SK-N-SH (cell line): Measurements from ENCODE around the gene MUC22. TPM values are rescaled to one million over a fixed set of nuclear protein-coding genes. Genes with fewer than 3 reads are reported as not detected.

Source experiments
- CTCF ChIA-PET: fragments of 300-600, 350-600 bp; formaldehyde crosslinking; extraction: SDS; loops from one replicate; lab custom pipeline; 2021; lab: Yijun Ruan, JAX
- POLR2A ChIA-PET: fragments of 350-600 bp; sonication (Branson Sonifier 250); formaldehyde crosslinking; extraction: SDS; loops from one replicate; lab custom pipeline; 2020; ENCODE audit warnings: antibody characterized with exemption, inconsistent platforms; lab: Yijun Ruan, JAX
- DNase-seq: peaks from one replicate; pipeline ENCODE4 v3.0.0; 2012
- H2AFZ ChIP-seq: fragments of 200-600 bp; sonication (generic); 2 replicates; pipeline ENCODE4 v1.8.1; 2016; ENCODE audit warnings: antibody characterized with exemption, mild to moderate bottlenecking, low read depth
- H3F3A ChIP-seq: fragments of 200-600 bp; sonication (generic); replicated peaks from 2 replicates; pipeline ENCODE3; 2016; ENCODE audit warnings: antibody characterized with exemption, mild to moderate bottlenecking; ENCODE audit not compliant: insufficient read depth
- H3K27ac ChIP-seq, 2 experiments: fragments of 200-500 bp in 1 of 2; fragments of 200-600 bp in 1 of 2; sonication (Bioruptor generic) in 1 of 2; sonication (generic), shearing (Covaris generic) in 1 of 2; 2 replicates each; pipeline versions ENCODE4 v1.5.1 to v1.6.1; 2014 to 2016; ENCODE audit warnings: low read depth in 2 of 2, inconsistent platforms in 1 of 2, low read length in 1 of 2, mild to moderate bottlenecking in 1 of 2, mixed read lengths in 1 of 2
- H3K27me3 ChIP-seq: fragments of 200-600 bp; sonication (generic), shearing (Covaris generic); 2 replicates; pipeline ENCODE4 v1.6.1; 2016; ENCODE audit warnings: mixed run types; ENCODE audit not compliant: insufficient read depth
- H3K36me3 ChIP-seq, 2 experiments: fragments of 200-500 bp in 1 of 2; fragments of 200-600 bp in 1 of 2; sonication (Bioruptor generic) in 1 of 2; sonication (generic) in 1 of 2; replicated peaks in 1 of 2; 2 replicates each; pipeline versions ENCODE3 to v1.5.1; 2014 to 2016; ENCODE audit warnings: low read length in 1 of 2, mild to moderate bottlenecking in 1 of 2; ENCODE audit not compliant: insufficient read depth in 2 of 2, control insufficient read depth in 1 of 2
- H3K4me1 ChIP-seq, 2 experiments: fragments of 200-500 bp in 1 of 2; fragments of 200-600 bp in 1 of 2; sonication (Bioruptor generic) in 1 of 2; sonication (generic), shearing (Covaris generic) in 1 of 2; 2 replicates each; pipeline versions ENCODE4 v1.5.1 to v1.6.1; 2014 to 2016; ENCODE audit warnings: low read depth in 1 of 2, low read length in 1 of 2, mixed run types in 1 of 2; ENCODE audit not compliant: insufficient read depth in 2 of 2, control insufficient read depth in 1 of 2
- H3K4me2 ChIP-seq: fragments of 200-600 bp; sonication (generic), shearing (Covaris generic); 2 replicates; pipeline ENCODE4 v1.6.1; 2017; ENCODE audit warnings: mixed run types
- H3K4me3 ChIP-seq, 2 experiments: fragments of 200-500 bp in 1 of 2; fragments of 200-600 bp in 1 of 2; sonication (Bioruptor generic) in 1 of 2; sonication (generic), shearing (Covaris generic) in 1 of 2; 2 replicates each; pipeline versions ENCODE4 v1.5.1 to v1.8.1; 2014 to 2016; ENCODE audit warnings: low read depth in 2 of 2, inconsistent platforms in 1 of 2, low read length in 1 of 2, mild to moderate bottlenecking in 1 of 2, mixed read lengths in 1 of 2, moderate library complexity in 1 of 2
- H3K79me2 ChIP-seq: fragments of 200-600 bp; sonication (generic); 2 replicates; pipeline ENCODE4 v1.8.1; 2017; ENCODE audit warnings: mild to moderate bottlenecking; ENCODE audit not compliant: insufficient read depth
- H3K9ac ChIP-seq: fragments of 200-600 bp; sonication (generic); 2 replicates; pipeline ENCODE4 v1.6.1; 2017; ENCODE audit warnings: mixed run types
- H3K9me2 ChIP-seq: fragments of 200-600 bp; sonication (generic); 2 replicates; pipeline ENCODE4 v1.6.1; 2017; ENCODE audit warnings: mixed run types
- H3K9me3 ChIP-seq: fragments of 200-600 bp; sonication (generic); 2 replicates; pipeline ENCODE4 v1.6.1; 2017; ENCODE audit warnings: mixed run types, mild to moderate bottlenecking, moderate library complexity
- H4K20me1 ChIP-seq: fragments of 200-600 bp; sonication (generic); 2 replicates; pipeline ENCODE4 v1.6.1; 2017; ENCODE audit warnings: mild to moderate bottlenecking, mixed run types; ENCODE audit not compliant: insufficient read depth
- CHD2 ChIP-seq: fragments of 150-350 bp; IDR thresholded peaks from 2 replicates; pipeline ENCODE4 v1.6.1; 2018; ENCODE audit warnings: low read length; ENCODE audit not compliant: partially characterized antibody
- EP300 ChIP-seq, 2 experiments: IDR thresholded peaks; 2 replicates each; pipeline versions ENCODE4 v1.4.0 to v1.6.1; 2012; ENCODE audit warnings: borderline replicate concordance in 1 of 2, low read depth in 1 of 2, low read length in 1 of 2
- FOXJ3 ChIP-seq: sonication (generic); formaldehyde crosslinking; IDR thresholded peaks from 2 replicates; pipeline ENCODE4 v1.5.1; 2020; ENCODE audit warnings: mild to moderate bottlenecking, missing genetic modification reagents
- FOXM1 ChIP-seq: IDR thresholded peaks from 2 replicates; pipeline ENCODE4 v1.4.0; 2012; ENCODE audit warnings: low read depth, mild to moderate bottlenecking
- GATA2 ChIP-seq: sonication (generic); formaldehyde crosslinking; IDR thresholded peaks from 2 replicates; pipeline ENCODE4 v1.5.0; 2020; ENCODE audit warnings: mild to moderate bottlenecking, missing genetic modification reagents
- JUND ChIP-seq: IDR thresholded peaks from 2 replicates; pipeline ENCODE4 v1.4.0; 2012
- NFIC ChIP-seq: IDR thresholded peaks from 2 replicates; pipeline ENCODE4 v1.4.0; 2012; ENCODE audit warnings: borderline replicate concordance
- RXRA ChIP-seq: IDR thresholded peaks from 2 replicates; pipeline ENCODE4 v1.4.0; 2012; ENCODE audit warnings: low read depth, mild to moderate bottlenecking, borderline replicate concordance
- SIN3A ChIP-seq: IDR thresholded peaks from 2 replicates; pipeline ENCODE4 v1.6.1; 2012; ENCODE audit warnings: low read depth, mild to moderate bottlenecking, low read length, moderate library complexity, borderline replicate concordance
- TCF12 ChIP-seq: IDR thresholded peaks from 2 replicates; pipeline ENCODE4 v1.4.0; 2012
- TEAD4 ChIP-seq: IDR thresholded peaks from 2 replicates; pipeline ENCODE4 v1.4.0; 2012; ENCODE audit warnings: mild to moderate bottlenecking, borderline replicate concordance; ENCODE audit not compliant: insufficient read depth
- YY1 ChIP-seq: IDR thresholded peaks from 2 replicates; pipeline ENCODE4 v1.4.0; 2012; ENCODE audit warnings: low read depth, mild to moderate bottlenecking
- WGBS: methylation state at CpG from one replicate; pipeline ENCODE4 v1.1.6; 2017; ENCODE audit warnings: low lambda C conversion rate; 5-methylcytosine and 5-hydroxymethylcytosine counted together
- polyA plus RNA-seq, 3 experiments: library from polyadenylated mRNA; depleted of rRNA; stranded (reverse); fragments of >200 nt; gene quantifications; 2 replicates each; pipeline ENCODE4 v1.2.3, GENCODE V29; 2012
- TF ChIP-seq, protein P1 (sequence below): IDR thresholded peaks from 2 replicates; pipeline ENCODE4 v1.4.0; 2012; ENCODE audit warnings: low read depth, borderline replicate concordance
- TF ChIP-seq, protein P2 (sequence below): IDR thresholded peaks from 2 replicates; pipeline ENCODE4; 2012
- TF ChIP-seq, protein P3 (sequence below): fragments of 150-350 bp; IDR thresholded peaks from 2 replicates; pipeline ENCODE4 v1.6.1; 2017; ENCODE audit warnings: antibody characterized with exemption, low read length, low read depth, borderline replicate concordance
- TF ChIP-seq, protein P4 (sequence below): IDR thresholded peaks from 2 replicates; pipeline ENCODE4 v1.4.0; 2012; ENCODE audit warnings: low read depth
- TF ChIP-seq, protein P5 (sequence below): fragments of 150-350 bp; IDR thresholded peaks from 2 replicates; pipeline ENCODE4 v1.6.1; 2016; ENCODE audit warnings: mild to moderate bottlenecking, low read depth, low read length

Gene MUC22
- polyA plus RNA-seq, 1 of the 3 experiments (the other 2 are of a cell fraction): 0.12 TPM

DNA sequence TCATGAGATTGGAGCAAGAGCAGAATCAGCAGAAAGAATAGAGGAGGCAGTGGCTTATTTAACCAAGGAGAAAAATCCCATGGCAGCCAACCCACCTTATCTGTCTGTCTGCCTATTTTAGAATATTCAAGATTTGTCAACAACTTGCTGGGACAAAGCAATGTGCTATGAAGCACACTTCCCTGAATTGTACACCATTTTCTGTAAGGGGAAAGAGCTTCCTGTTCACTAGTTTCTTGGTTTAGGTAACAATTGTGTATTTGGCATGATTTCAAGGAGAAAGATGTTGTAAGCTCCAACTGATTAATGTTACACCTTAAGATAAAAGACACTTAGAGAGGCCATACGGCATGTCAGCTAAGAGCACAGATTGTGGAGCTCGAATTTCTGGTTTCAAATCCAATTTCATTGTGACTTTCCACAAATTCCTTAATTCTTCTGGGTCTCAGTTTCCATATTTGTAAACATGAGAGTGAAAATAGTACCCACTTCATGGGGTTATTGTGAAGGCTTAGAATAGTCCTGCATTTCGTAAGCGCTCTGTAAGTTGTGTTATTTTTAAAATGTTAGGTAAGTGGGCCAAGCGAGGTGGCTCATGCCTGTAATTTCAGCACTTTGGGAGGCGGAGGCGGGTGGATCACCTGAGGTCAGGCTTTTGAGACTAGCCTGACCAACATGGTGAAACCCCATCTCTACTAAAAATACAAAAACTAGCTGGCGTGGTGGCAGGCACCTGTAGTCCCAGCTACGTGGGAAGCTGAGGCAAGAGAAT lies 4.8 kb upstream of the MUC22 start:
- POLR2A ChIA-PET: no interaction called here
- no peak overlapping the region for H2AFZ ChIP-seq
- 84% methylated on average over 9 of the region's 9 CpGs for WGBS
- H3K4me1 ChIP-seq: peaks cover 0 to 7% of the 10 kb centered on the region in 2 experiments; a peak in 3 of 4 replicates
- no peak overlapping the region for H3K27ac ChIP-seq
- no peak overlapping the region for H3K9ac ChIP-seq
- H3K36me3 ChIP-seq: no peaks in the 10 kb centered on the region
- no peak for TF ChIP-seq JUND
- TF ChIP-seq, protein P1, sequence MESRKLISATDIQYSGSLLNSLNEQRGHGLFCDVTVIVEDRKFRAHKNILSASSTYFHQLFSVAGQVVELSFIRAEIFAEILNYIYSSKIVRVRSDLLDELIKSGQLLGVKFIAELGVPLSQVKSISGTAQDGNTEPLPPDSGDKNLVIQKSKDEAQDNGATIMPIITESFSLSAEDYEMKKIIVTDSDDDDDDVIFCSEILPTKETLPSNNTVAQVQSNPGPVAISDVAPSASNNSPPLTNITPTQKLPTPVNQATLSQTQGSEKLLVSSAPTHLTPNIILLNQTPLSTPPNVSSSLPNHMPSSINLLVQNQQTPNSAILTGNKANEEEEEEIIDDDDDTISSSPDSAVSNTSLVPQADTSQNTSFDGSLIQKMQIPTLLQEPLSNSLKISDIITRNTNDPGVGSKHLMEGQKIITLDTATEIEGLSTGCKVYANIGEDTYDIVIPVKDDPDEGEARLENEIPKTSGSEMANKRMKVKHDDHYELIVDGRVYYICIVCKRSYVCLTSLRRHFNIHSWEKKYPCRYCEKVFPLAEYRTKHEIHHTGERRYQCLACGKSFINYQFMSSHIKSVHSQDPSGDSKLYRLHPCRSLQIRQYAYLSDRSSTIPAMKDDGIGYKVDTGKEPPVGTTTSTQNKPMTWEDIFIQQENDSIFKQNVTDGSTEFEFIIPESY: no peak
- no peak for TF ChIP-seq FOXM1
- TF ChIP-seq, protein P2, sequence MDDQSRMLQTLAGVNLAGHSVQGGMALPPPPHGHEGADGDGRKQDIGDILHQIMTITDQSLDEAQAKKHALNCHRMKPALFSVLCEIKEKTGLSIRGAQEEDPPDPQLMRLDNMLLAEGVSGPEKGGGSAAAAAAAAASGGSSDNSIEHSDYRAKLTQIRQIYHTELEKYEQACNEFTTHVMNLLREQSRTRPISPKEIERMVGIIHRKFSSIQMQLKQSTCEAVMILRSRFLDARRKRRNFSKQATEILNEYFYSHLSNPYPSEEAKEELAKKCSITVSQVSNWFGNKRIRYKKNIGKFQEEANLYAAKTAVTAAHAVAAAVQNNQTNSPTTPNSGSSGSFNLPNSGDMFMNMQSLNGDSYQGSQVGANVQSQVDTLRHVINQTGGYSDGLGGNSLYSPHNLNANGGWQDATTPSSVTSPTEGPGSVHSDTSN: no peak
- no peak for TF ChIP-seq RXRA
- TF ChIP-seq NFIC: no peak
- TF ChIP-seq, protein P3, sequence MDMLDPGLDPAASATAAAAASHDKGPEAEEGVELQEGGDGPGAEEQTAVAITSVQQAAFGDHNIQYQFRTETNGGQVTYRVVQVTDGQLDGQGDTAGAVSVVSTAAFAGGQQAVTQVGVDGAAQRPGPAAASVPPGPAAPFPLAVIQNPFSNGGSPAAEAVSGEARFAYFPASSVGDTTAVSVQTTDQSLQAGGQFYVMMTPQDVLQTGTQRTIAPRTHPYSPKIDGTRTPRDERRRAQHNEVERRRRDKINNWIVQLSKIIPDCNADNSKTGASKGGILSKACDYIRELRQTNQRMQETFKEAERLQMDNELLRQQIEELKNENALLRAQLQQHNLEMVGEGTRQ: no peak
- TF ChIP-seq, protein P4, sequence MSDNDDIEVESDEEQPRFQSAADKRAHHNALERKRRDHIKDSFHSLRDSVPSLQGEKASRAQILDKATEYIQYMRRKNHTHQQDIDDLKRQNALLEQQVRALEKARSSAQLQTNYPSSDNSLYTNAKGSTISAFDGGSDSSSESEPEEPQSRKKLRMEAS: no peak
- TF ChIP-seq, protein P5, sequence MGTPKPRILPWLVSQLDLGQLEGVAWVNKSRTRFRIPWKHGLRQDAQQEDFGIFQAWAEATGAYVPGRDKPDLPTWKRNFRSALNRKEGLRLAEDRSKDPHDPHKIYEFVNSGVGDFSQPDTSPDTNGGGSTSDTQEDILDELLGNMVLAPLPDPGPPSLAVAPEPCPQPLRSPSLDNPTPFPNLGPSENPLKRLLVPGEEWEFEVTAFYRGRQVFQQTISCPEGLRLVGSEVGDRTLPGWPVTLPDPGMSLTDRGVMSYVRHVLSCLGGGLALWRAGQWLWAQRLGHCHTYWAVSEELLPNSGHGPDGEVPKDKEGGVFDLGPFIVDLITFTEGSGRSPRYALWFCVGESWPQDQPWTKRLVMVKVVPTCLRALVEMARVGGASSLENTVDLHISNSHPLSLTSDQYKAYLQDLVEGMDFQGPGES: no peak
- TF ChIP-seq TCF12: no peak
- TF ChIP-seq EP300 (IDR thresholded peaks at IDR 0.05; ENCODE audit: borderline replicate concordance in 1 of 2, low read depth in 1 of 2, low read length in 1 of 2): no peak
- TF ChIP-seq TEAD4: no peak
- TF ChIP-seq FOXJ3 (CRISPR knock-in tag): no peak
- no peak for TF ChIP-seq SIN3A
- TF ChIP-seq YY1: no peak
- no peak for TF ChIP-seq CHD2
- TF ChIP-seq GATA2 (CRISPR knock-in tag): no peak
- DNase-seq: no peak
- no peaks in the 10 kb centered on the region for H3K9me3 ChIP-seq
- H3F3A ChIP-seq: peaks cover 21% of the 10 kb centered on the region
- H3K27me3 ChIP-seq: no peaks in the 10 kb centered on the region
- no peak overlapping the region for H3K4me2 ChIP-seq
- CTCF ChIA-PET: interaction anchor here (0.6 to 2.4 kb wide), 3 partner anchors 29 to 74 kb away, joined by 3 to 7 read pairs (median 3); no protein-coding TSS in a partner anchor
- H3K9me2 ChIP-seq: no peaks in the 10 kb centered on the region
- no peak overlapping the region for H3K4me3 ChIP-seq
- no peaks in the 10 kb centered on the region for H4K20me1 ChIP-seq
- H3K79me2 ChIP-seq: no peaks in the 10 kb centered on the region
